Glutamatergic neuron (in vitro differentiated cells): ENCODE measurements around the gene ADSL. TPM values are rescaled to one million over a fixed set of nuclear protein-coding genes. Genes with fewer than 3 reads are reported as not detected.
A peak's percentile ranks its signal among the peaks of the same experiment; 100 is the strongest.

Experiments used
- DNase-seq: peaks from one replicate; pipeline ENCODE4 v3.0.0; 2022
- H3K27ac Mint-ChIP-seq: one replicate; pipeline ENCODE4 v1.8.0; 2020; ENCODE audit warnings: mild to moderate bottlenecking, mixed read lengths, inconsistent platforms; ENCODE audit not compliant: unreplicated experiment
- H3K27me3 Mint-ChIP-seq: one replicate; pipeline ENCODE4 v1.8.0; 2020; ENCODE audit warnings: mild to moderate bottlenecking, moderate library complexity, mixed read lengths, inconsistent platforms; ENCODE audit not compliant: unreplicated experiment
- H3K36me3 Mint-ChIP-seq: one replicate; pipeline ENCODE4 v1.8.0; 2020; ENCODE audit warnings: mild to moderate bottlenecking, mixed read lengths, inconsistent platforms; ENCODE audit not compliant: unreplicated experiment
- H3K4me1 Mint-ChIP-seq: one replicate; pipeline ENCODE4 v1.8.0; 2020; ENCODE audit warnings: mild to moderate bottlenecking, low read depth, mixed read lengths, inconsistent platforms; ENCODE audit not compliant: unreplicated experiment
- H3K4me3 Mint-ChIP-seq: one replicate; pipeline ENCODE4 v1.8.0; 2020; ENCODE audit warnings: mild to moderate bottlenecking, mixed read lengths, inconsistent platforms; ENCODE audit not compliant: unreplicated experiment
- H3K9me3 Mint-ChIP-seq: one replicate; pipeline ENCODE4 v1.8.0; 2020; ENCODE audit warnings: mild to moderate bottlenecking, moderate library complexity, mixed read lengths, inconsistent platforms; ENCODE audit not compliant: unreplicated experiment
- CTCF ChIP-seq: fragments of 200-600 bp; sonication (generic); IDR thresholded peaks from one replicate; pipeline ENCODE4 v1.5.0; 2021; ENCODE audit not compliant: partially characterized antibody, unreplicated experiment
- total RNA-seq: library from RNA; stranded (reverse); fragmentation: NEBNext Ultra II Directional; extraction: Animal tissue kit (Norgen Biotek cat#: 25700); gene quantifications from one replicate; pipeline ENCODE4 v1.2.1, GENCODE V29; 2021; ENCODE audit not compliant: unreplicated experiment

ADSL gene
- total RNA-seq, 1 donor from 2014 or later, result 62.3 TPM

- H3K36me3 Mint-ChIP-seq, result peaks cover 10% of the 10 kb centered on the region
- DNase-seq, result no peak
- peaks cover 5% of the 10 kb centered on the region for H3K4me1 Mint-ChIP-seq
- peaks cover 23% of the 10 kb centered on the region for H3K9me3 Mint-ChIP-seq
- no peak overlapping the region for H3K27ac Mint-ChIP-seq
- no peak overlapping the region for H3K4me3 Mint-ChIP-seq
- peaks cover 22% of the 10 kb centered on the region for H3K27me3 Mint-ChIP-seq
- TF ChIP-seq CTCF, result no peak
These were observed 58.2 kb downstream of the ADSL start for GRCh38 chr22:40404251-40405177.

- no peak for DNase-seq
- Mint-ChIP-seq H3K36me3 (peaks cover 10% of the 10 kb centered on the region), H3K27me3 (peaks cover 20% of the 10 kb centered on the region), H3K4me3 (no peak overlapping the region), H3K9me3 (peaks cover 21% of the 10 kb centered on the region), H3K27ac (peak overlapping the region; percentile 28), H3K4me1 (no peaks in the 10 kb centered on the region)
- no peak for TF ChIP-seq CTCF
These were observed 59.1 kb downstream of the ADSL start for GRCh38 chr22:40405178-40406062.

- Mint-ChIP-seq H3K4me3 (no peak overlapping the region), H3K9me3 (peaks cover 21% of the 10 kb centered on the region), H3K27me3 (peaks cover 20% of the 10 kb centered on the region), H3K27ac (peak overlapping the region; percentile 28), H3K36me3 (peaks cover 10% of the 10 kb centered on the region), H3K4me1 (no peaks in the 10 kb centered on the region)
- no peak for TF ChIP-seq CTCF
- no peak for DNase-seq
These were observed 60.0 kb downstream of the ADSL start for GRCh38 chr22:40406063-40406890.

GRCh38 chr22:40407021-40407761 lies 60.9 kb downstream of the ADSL start:
- Mint-ChIP-seq H3K4me1 (no peaks in the 10 kb centered on the region), H3K27me3 (peaks cover 20% of the 10 kb centered on the region), H3K36me3 (peaks cover 10% of the 10 kb centered on the region), H3K4me3 (no peak overlapping the region), H3K9me3 (peaks cover 18% of the 10 kb centered on the region), H3K27ac (no peak overlapping the region)
- TF ChIP-seq CTCF, result no peak
- no peak for DNase-seq
